Stimulated activated CD8-positive, alpha-beta memory T cell treated with anti-CD3 and anti-CD28 coated beads, Interleukin-12 subunit alpha, Interleukin-12 subunit beta, amount 100 ng/mL, for 24 hours (primary cell): ENCODE data around the gene TXNRD3.
"Not testable (repeated sequence)": the region's sequence is repeated elsewhere in the genome, so short reads cannot be mapped to it uniquely, and the experiment has no call there.

Experiments used
- DNase-seq: peaks from one replicate; pipeline ENCODE4 v3.0.0-alpha.2; 2020; ENCODE audit errors: extremely low read depth

The TXNRD3 gene

GRCh38 chr3:126595479-126595878, 59.4 kb downstream of the TXNRD3 start:
- not testable (repeated sequence) for DNase-seq

DNA sequence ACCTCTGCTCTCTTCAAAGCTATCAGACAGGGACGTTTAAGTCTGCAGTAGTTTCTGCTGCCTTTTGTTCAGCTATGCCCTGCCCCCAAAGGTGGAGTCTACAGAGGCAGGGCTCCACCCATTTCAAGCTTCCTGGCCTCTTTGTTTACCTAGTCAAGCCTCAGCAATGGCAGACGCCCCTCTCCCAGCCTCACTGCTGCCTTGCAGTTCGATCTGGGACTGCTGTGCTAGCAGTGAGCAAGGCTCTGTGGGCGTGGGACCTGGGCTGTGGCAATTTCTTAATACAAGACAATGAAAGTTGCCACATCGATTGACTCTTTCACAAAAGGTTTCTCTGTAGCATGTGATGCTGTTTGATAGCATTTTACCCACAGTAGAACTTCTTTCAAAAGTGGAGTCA, 63.4 kb downstream of the TXNRD3 start:
- not testable (repeated sequence) for DNase-seq

- no peak for DNase-seq
These were observed 72.6 kb downstream of the TXNRD3 start for GRCh38 chr3:126582311-126582710.

- no peak for DNase-seq
These were observed 73.4 kb downstream of the TXNRD3 start for GRCh38 chr3:126581569-126581968.

DNA sequence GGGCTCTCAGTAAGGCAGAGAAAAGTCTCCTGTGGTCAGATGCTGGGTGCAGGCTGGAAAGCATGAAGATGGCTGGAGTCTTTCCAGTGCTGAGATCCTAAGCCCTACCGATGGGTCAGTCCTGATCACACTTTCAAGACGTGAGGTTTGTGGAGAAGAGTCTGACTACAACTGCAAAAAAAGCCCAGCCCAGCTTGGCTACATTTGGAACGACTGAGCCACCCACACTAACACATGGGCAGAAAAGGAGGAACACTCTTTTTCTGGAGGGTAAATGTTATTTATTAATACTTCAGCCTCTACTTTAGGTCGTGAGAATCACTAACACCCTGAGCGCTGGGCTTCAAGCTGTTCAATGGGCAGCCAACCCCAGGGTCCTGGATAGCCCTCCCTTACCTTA, 74.2 kb downstream of the TXNRD3 start:
- DNase-seq, result no peak

- no peak for DNase-seq
These were observed 76.2 kb downstream of the TXNRD3 start for GRCh38 chr3:126578702-126579101.

- no peak for DNase-seq
These were observed 77.7 kb downstream of the TXNRD3 start for GRCh38 chr3:126577261-126577660.

- no peak for DNase-seq
These were observed 81.3 kb downstream of the TXNRD3 start for GRCh38 chr3:126573492-126574117.

DNA sequence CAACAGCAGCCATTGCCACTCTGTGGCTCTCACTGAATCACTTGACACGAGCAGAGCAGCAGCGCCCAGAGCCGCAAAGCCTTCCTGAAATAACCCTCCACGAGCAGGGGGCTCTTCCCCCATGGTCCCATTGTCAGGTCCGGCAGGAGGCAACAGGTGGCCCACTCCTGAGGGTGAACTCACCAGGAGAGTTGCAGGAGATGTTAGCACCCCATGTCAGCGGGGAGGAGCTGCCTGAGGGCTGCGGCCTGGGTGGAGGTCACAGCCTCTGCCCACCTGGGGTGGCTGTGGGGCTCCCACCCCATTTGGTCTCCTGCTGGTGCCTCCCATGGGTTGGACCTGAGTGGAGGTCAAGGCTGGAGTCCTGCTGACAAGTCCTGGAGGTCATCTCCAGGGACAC, 83.8 kb downstream of the TXNRD3 start:
- DNase-seq, result no peak

GRCh38 chr3:126570103-126570541, 84.8 kb downstream of the TXNRD3 start:
- DNase-seq, result no peak

GRCh38 chr3:126569390-126569975, 85.4 kb downstream of the TXNRD3 start:
- no peak for DNase-seq

- no peak for DNase-seq
These were observed 86.1 kb downstream of the TXNRD3 start for GRCh38 chr3:126568776-126569342.

DNA sequence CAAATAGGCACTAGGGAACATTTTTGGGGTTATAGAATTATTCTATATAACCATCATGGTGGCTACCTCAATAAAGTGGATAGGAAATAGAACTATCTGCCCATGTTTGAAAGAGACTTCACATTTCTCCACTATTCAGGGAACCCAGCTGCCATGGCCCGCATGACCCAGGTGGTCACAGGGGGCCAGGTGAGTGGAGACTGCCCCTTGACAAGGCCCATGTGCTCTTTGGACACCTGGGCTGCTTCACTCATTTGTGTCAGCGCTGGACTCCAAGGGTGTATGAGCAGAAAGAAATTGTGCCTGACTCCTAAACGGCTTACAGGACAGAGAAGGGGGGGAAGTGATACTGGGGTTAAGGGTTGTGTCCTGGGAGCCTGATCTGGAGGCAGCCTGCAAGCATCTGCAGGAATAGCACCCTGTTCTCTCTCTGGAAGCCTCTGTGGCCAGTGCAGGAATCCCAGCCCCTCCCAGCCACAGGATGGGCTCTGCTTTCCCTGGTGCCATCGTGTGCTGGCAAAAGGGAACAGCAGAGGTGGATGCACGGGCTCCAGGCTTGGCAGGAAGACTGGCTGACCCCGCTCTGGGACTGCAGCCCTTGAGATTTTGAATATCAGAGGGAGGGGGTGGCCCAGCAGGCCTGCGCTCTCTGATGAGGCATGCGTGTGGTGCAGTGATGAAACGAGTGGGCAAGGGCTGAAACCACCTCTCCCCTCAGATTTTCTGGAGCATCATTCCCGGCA, 87.1 kb downstream of the TXNRD3 start:
- no peak for DNase-seq

DNA sequence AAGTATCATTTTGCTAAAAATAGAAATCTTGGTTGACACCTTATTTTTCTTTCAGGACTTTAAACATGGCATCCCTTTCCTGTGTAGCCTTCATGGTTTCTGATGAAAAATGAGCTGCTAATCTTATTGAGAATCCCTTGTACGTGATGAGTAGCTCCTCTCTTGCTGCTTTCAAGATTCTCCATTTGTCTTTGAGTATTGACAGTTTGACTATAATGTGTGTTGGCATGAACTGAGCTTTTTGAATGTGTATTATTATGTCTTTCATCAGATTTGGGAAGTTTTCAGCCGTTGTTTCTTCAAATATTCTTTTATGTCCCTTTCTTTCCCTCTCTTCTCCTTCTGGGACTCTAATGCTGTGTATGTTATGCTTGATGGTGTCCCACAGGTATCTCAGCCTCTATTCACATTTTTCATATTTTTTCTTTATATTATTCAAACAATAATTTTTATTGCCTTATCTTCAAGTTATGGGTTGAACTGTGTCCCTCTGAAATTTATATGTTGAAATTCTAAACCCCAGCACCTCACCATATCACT, 92.1 kb downstream of the TXNRD3 start:
- no peak for DNase-seq

GRCh38 chr3:126558336-126559071, 96.4 kb downstream of the TXNRD3 start, which contains the start of gene C3orf22:
Gene C3orf22, minus strand, starts transcription at chr3:126558932. Its CDS starts 5,542 bp downstream, at chr3:126553390.
- no peak for DNase-seq

DNA sequence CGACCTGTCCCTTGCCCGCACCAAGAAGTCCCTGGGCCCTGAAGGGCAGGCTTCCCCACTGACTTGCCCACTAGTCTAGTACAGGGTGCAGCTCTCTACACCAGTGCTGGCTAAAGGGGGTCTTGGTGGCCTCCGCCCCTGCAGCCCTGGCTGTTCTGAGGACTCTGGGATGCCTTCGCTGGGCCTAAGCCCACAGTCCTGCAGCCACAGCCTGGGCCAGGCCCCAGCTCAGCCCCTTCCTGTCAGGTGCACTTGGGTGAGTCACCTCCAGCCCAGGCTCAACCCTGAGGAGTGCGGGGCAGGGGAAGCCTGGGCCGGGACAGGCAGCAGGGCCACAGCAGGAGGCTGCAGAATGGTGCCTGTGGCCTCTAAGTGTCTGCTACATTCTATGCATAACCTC, 97.2 kb downstream of the TXNRD3 start:
- no peak for DNase-seq

DNA sequence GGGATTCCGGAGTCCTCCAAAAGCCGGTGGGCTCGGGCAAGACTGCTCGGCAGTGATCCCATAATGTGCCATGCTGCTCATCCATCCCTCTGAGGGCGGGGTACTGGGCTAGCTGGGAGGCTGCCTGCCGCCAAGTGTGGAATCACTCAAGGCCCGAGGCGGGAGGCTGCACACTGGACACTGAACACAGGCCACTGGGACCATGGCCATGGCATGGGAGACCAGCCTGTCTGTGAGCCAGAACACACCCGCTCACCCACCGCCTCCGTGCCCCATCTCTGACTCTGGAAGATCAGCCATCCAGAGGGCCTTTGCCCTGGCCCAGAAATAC, 97.5 kb downstream of the TXNRD3 start:
- DNase-seq, result no peak
